ENCODE data around the gene STARD3.

DNA sequence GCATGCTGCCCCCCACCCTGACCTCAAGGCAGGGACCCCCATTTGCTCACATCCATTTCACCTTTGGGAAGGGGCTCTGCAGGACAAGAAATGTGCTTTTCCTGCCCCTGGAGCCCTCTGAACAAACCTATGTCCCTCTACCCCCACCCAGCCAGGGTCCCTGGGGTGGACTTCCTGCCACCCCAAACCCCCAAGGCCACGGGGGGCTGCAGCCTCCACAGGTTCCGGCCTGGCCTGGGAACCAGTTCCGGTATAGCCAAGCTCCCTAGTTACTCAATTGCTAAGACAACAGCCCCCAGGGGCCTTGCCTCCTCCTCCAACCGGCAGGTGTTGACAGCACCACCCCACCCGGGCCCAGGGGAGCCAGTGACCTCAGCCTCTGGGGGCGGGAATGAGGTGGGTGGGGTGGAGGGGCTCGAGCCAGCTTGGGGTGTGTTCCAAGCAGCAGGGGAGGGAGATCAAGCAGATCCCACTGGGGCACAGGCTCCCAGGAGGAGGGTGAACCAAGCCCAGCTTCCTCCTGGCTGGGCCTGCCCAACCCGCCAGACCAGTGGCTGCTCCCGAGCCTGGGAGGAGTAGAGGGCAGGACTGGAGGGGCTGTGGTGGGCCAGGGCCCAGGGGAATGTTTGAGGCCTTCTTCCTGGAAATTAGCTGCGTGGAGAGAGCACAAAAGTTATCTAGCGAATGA lies 37.9 kb downstream of the STARD3 start:
- TF ChIP-seq, protein P1, sequence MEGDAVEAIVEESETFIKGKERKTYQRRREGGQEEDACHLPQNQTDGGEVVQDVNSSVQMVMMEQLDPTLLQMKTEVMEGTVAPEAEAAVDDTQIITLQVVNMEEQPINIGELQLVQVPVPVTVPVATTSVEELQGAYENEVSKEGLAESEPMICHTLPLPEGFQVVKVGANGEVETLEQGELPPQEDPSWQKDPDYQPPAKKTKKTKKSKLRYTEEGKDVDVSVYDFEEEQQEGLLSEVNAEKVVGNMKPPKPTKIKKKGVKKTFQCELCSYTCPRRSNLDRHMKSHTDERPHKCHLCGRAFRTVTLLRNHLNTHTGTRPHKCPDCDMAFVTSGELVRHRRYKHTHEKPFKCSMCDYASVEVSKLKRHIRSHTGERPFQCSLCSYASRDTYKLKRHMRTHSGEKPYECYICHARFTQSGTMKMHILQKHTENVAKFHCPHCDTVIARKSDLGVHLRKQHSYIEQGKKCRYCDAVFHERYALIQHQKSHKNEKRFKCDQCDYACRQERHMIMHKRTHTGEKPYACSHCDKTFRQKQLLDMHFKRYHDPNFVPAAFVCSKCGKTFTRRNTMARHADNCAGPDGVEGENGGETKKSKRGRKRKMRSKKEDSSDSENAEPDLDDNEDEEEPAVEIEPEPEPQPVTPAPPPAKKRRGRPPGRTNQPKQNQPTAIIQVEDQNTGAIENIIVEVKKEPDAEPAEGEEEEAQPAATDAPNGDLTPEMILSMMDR (IDR thresholded peaks at IDR 0.05): no peak
- TF ChIP-seq POLR2A (IDR thresholded peaks at IDR 0.05): no peak
